Kidney capillary endothelial cell (primary cell): ENCODE measurements around the gene SUGCT.
"Not testable (repeated sequence)": the region's sequence is repeated elsewhere in the genome, so short reads cannot be mapped to it uniquely, and the experiment has no call there.

Experiments
- DNase-seq: peaks from one replicate; pipeline ENCODE4 v3.0.0-alpha.2; 2018; ENCODE audit warnings: low spot score

The SUGCT gene

DNA sequence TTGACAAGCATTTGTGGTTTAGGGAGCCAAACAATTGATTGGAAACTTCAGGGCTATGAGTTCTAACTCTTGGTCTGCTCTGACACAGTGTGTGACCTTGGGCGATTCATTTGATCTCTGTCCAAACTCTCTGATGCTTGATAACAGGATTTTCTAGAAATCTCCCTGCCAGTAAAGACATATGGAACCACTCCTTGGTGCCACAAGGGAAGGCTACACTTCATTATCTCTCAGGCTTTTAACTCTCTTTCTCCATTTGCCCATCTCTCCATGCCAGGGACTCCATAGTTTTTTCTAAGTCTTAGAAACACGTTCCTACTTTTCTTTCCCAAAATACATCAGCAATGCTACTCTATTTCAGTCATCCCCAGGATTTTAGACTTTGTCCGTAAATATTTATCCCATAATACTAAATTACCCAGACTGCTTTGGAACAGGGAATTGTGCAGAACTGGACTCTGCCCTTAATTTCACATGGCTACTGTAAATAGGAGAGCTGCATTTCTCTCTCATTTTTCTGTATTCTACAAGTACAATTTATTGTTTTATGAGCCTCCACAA, 488.2 kb downstream of the SUGCT start:
- DNase-seq = no peak

GRCh38 chr7:40623863-40624262, 489.1 kb downstream of the SUGCT start:
- no peak for DNase-seq

- DNase-seq = not testable (repeated sequence)
Measured at GRCh38 chr7:40627361-40627760, 492.6 kb downstream of the SUGCT start.

DNA sequence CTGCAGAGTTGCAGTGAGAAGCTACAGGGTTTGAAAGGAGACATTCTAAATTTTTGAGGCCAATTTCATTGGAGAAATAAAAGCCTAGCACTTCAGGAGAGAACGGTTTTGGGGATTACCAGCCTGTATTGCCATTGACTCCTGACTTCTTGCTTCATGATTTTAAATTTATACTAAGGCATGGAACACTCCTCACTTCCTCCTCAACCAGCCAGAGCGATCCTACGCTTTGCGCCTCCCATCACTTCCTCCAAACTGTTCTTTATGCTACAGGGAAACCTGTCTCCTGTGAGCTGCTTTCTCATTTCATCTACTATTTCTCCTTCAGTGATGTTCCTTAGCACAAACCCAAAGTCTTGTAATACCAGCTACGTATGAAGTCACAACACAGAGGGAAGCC, 495.1 kb downstream of the SUGCT start:
- no peak for DNase-seq

DNA sequence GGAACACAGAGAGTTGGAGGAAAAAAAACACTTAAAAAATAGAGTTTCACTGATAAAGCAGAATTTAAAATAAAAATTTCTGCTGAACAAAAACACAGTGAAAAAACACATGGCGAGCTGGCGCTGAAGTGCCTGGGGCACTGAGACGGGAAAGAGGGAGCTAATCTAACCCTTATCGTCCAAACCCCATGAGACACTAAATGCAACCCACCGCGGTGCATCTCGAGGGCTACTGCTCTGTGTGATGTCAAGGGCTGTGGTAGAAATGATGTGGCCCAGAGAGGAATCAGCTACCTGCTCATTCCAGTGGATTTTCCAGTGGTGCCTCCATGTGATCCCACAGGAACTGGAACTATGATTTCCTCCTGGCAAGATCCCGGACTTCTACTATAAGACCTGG, 499.3 kb downstream of the SUGCT start:
- DNase-seq = no peak

- no peak for DNase-seq
Measured at GRCh38 chr7:40638545-40639320, 503.9 kb downstream of the SUGCT start.

GRCh38 chr7:40640566-40640965, 505.8 kb downstream of the SUGCT start:
- DNase-seq = no peak

- no peak for DNase-seq
Measured at GRCh38 chr7:40641701-40642100, 506.9 kb downstream of the SUGCT start.

DNA sequence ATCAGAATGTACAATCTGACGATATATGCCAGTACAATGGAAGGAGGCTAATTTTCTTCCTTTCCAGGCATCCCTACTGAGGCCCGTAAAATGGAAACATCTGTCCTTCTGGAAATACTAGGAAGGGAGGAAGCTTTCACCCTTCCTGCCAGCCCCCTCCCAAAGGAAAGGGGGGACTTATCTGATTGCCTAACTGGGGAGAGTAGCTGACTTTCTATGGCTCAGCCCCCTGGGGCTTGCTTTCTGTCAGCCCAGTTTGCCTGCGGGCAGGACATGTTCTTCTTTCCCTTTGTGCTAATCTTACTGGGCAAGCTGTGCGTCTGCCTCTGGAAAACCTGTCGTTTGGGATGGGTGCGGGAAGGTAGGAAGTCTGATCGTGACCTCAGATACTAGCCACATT, 508.9 kb downstream of the SUGCT start:
- no peak for DNase-seq

GRCh38 chr7:40644454-40645188, 509.8 kb downstream of the SUGCT start:
- DNase-seq = no peak

DNA sequence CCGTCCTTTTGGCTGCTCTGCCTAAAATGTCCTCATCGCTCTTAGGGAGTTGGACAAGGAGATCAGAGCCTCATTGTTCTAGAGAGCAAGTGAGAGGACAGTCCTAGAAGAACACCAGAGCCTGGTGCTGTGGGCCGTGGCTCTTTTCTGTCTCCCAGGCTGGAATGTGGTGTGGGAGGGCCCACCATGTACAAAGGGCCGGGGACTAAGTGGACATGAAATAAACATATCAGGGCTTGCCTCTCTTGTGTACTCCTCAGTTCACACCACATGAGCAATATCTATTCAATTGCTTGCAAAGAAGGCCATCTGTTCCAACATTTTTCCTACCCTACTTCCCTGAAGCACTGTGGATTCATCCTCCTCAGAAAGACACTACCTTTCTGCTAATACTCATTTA, 510.4 kb downstream of the SUGCT start:
- no peak for DNase-seq

DNA sequence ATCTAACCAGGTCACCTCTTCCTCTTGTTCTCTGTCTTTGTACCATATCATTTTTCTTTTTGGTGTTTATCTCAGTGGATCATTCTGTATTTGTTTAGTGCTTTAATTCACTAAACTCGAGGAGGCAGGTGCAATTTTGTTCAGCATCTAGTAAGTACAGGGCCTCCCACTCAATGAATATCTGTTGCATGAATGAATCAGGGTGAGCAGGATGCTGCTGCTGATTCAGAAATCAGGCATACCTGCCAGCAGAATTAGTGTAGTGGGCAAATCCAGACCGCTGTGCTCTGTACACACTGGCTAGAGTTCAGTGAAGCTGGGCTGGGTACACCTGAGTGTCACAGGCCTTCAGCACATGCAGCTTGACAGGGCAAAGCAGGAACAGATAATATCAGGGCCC, 511.9 kb downstream of the SUGCT start:
- no peak for DNase-seq

GRCh38 chr7:40647719-40648118, 512.9 kb downstream of the SUGCT start:
- no peak for DNase-seq

DNA sequence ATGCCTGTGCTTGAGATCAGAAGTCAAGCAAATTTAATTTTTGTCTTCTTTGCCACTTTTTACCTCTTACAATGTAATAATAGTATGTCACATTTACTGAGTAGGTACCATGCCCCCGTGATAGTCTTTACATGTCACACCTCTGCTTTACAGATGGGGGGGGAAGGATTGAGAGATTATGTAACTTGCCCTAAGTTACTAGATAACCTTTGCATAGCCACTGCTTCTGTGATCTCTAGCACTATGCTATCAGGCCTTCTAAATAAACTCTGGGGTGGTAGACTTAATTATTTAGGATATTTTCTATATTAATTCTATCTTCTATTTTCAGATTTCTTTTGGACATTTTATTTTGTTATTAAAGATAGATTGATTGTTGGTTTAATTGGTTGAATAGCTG, 514.4 kb downstream of the SUGCT start:
- DNase-seq = no peak

DNA sequence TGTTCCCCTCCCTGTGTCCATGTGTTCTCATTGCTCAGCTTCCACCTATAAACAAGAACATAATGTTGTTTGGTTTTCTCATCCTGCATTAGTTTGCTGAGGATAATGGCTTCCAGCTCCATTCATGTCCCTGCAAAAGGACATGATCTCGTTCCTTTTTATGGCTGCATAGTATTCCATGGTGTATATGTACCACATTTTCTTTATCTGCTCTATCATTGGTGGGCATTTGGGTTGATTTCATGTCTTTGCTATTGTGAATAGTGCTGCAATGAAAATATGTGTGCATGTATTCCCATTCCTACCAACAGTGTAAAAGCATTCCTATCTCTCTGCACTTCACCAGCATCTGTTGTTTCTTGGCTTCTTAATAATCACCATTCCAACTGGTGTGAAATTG, 516.1 kb downstream of the SUGCT start:
- DNase-seq = not testable (repeated sequence)

GRCh38 chr7:40654171-40654570, 519.4 kb downstream of the SUGCT start:
- no peak for DNase-seq

DNA sequence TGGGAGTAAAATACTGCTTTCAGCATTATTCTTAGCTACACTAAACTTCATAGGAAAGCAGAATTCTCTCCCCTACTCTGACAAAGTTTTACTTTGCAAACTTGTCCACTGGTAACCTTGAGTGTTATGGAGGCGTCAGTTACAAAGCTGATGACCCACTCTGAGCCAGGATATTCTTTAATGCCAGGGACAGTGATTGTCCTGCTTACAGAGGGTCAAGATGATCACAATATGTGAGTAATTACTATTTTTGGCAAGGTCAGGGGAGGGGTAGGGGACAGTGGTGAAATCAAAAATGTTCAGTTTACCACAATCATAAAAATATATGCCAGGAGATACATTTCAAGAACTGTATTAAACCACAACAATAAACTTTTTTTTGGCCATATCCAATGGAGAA, 520.6 kb downstream of the SUGCT start:
- no peak for DNase-seq

DNA sequence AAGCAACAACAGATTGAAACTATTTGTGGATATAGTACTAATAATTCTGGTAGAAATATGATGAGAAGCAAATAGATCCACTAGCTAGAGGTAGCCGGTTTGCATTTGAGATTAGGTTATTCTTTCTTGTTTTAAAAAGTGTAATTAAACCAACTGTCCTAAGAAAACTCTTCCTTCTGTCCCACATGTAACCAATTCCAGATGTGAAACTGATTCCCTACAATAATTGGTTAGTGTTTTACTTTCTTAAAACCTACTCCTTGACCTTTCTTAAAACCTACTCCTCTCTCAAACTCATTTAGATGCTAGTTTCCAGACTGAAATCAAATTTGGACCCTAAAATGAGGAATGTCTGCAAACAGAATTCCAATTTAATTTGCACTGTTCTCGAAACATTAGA, 521.5 kb downstream of the SUGCT start:
- DNase-seq = no peak

DNA sequence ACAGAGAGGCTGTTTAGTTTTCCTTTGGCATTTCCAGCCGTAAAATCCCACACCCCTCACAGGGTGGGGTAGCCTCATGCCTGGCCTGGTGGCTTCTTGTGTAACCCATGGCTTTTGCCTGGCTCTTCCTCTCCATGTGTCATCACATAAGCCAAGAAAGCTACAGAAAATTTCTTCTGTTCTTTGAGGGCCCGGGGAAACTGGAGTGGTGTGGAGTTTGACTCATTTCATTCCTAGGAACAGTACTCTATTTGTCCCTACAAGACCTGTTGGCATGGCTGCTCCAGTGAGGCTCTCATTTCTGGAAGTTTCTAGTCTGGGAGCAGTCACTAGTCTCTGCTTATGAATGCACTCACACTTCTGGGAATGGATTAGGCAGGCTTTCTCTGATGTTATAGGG, 523.9 kb downstream of the SUGCT start:
- DNase-seq = no peak

DNA sequence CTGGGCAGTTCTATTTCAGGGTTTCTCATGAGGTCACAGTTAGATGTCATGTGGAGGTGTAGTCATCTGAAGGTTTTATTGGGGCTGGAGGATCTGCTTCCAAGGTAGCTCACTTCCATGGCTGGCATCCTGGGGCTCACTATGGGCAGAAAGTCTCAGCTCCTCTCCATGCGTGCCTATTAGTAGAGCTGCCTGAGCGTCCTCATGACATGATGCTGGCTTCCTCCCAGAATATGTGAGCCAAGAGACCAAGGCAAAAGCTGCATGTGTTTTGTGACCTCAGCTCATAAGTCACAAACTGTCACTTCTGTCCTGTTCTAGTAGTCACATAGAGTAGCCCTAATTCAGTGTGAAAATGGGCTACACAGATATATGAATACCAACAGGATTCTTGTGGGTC, 524.4 kb downstream of the SUGCT start:
- DNase-seq = no peak

DNA sequence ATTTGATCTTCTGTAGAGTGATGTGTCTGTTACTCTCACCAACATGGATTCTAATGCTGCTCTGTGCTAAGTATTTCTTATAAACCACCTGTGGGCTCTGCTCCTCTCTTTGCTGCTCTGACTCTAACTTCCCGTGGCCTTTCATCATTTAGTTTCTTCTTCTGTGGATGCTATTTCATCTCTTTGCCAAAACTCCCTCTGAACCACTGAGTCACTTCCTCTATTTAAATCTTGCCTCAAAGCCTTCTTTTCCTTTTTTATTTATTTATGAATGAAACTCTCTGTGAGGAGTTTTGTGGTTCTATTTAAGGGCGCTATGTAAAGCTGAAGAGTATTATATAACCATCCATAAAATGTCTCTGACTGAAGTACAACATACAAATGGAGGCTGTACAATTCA, 538.5 kb downstream of the SUGCT start:
- no peak for DNase-seq

DNA sequence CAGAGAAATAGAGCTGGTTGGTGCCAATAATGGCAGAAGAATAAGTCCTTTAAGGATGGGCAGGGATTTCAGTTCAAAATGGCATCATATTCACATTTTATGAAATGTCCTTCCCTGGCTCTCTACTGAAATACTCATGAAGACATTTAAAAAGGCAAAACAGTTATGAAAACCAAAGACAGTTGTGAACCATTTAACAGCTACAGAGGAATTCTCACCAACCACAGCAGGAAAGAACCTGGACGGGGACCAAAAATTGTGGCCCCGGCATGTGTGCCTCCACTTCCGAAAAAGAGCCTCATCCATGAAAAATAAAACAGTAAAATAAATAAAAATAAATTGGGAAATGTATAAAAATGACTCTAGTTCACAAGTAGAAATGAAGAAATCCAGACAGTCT, 539.5 kb downstream of the SUGCT start:
- no peak for DNase-seq

DNA sequence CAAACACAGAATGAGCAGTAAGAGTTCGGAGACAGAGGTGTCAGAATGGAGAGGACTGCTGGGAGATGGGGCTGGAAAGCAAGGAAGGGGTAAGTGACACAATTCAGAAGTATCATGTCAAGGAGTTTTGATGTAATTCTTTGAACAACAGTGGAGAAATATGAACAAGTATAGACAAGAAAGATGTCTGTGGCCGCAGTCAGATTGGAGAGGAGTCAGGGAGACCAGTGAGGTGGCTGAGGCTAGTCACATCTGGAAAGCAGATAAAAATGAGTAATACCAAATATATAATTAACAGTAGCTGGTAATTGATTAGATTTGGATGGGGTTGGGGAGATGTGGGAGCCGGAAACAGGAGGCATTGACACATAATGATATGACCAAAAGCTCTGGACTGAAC, 540.9 kb downstream of the SUGCT start:
- no peak for DNase-seq
